Kidney (tissue), 14 donors: ENCODE data around the gene FHOD1. TPM values are rescaled to one million over a fixed set of nuclear protein-coding genes. Genes with fewer than 3 reads are reported as not detected.

Source experiments
- DNase-seq, 5 donors: peaks; one replicate each; pipeline ENCODE4 v3.0.0-alpha.2; 2013 to 2020
- FAIRE-seq: peaks from 2 replicates; lab custom pipeline; 2012; peaks lifted over from hg19 to GRCh38; lab: Jason Lieb, UNC
- H3K27ac ChIP-seq, 2 donors: one replicate each; pipeline ENCODE4 v1.7.0; 2013; ENCODE audit warnings: low read depth in 2 of 2, low read length in 2 of 2, inconsistent platforms in 1 of 2
- H3K27me3 ChIP-seq: one replicate; pipeline ENCODE4 v1.7.1; 2013; ENCODE audit warnings: low read length, inconsistent platforms; ENCODE audit not compliant: control insufficient read depth, insufficient read depth
- H3K36me3 ChIP-seq, 3 donors: one replicate each; pipeline versions ENCODE4 v1.7.0 to v1.7.1; 2013; ENCODE audit warnings: low read length in 3 of 3, control low read depth in 1 of 3, inconsistent platforms in 1 of 3; ENCODE audit not compliant: insufficient read depth in 3 of 3, control insufficient read depth in 2 of 3
- H3K4me1 ChIP-seq, 3 donors: one replicate each; pipeline versions ENCODE4 v1.7.0 to v1.7.1; 2013; ENCODE audit warnings: low read length in 3 of 3, inconsistent platforms in 1 of 3, low read depth in 1 of 3; ENCODE audit not compliant: control insufficient read depth in 2 of 3, insufficient read depth in 2 of 3
- H3K4me3 ChIP-seq, 3 donors: one replicate each; pipeline versions ENCODE4 v1.7.0 to v1.8.1; 2013; ENCODE audit warnings: low read length in 3 of 3, control low read depth in 1 of 3, inconsistent platforms in 1 of 3
- H3K9ac ChIP-seq, 3 donors: one replicate each; pipeline versions ENCODE4 v1.7.0 to v1.7.1; 2013; ENCODE audit warnings: low read length in 3 of 3, control low read depth in 1 of 3, inconsistent platforms in 1 of 3
- H3K9me3 ChIP-seq, 3 donors: one replicate each; pipeline versions ENCODE4 v1.7.0 to v1.7.1; 2013; ENCODE audit warnings: low read length in 3 of 3, control low read depth in 1 of 3, inconsistent platforms in 1 of 3; ENCODE audit not compliant: control insufficient read depth in 2 of 3, insufficient read depth in 1 of 3
- intact Hi-C: fragments of 100-400 bp; cut with DNase I; formaldehyde crosslinking; loops from one replicate; pipeline ENCODE4 v1.11.1; 2022
- polyA plus RNA-seq: library from polyadenylated mRNA; stranded (reverse); fragments of 350-450 nt; fragmentation: Illumina TruSeq; extraction: RNeasy Lipid Tissue Mini Kit (QIAGEN cat#74804); gene quantifications from one replicate; pipeline ENCODE4 v1.2.3, GENCODE V29; 2014; ENCODE audit warnings: low read depth, low replicate concordance; ENCODE audit not compliant: insufficient read depth
- total RNA-seq: library from RNA; stranded (reverse); fragmentation: NEBNext Ultra II Directional; extraction: Animal tissue kit (Norgen Biotek cat#: 25700); gene quantifications from one replicate; pipeline ENCODE4 v1.2.1, GENCODE V29; 2021
- TF ChIP-seq, protein P1 (sequence below): IDR thresholded peaks from 3 replicates; pipeline ENCODE4 v1.5.1; 2012; ENCODE audit warnings: mild to moderate bottlenecking, moderate library complexity, borderline replicate concordance; ENCODE audit not compliant: insufficient read depth; ENCODE audit errors: extremely low read depth
- donor health status: control.
- donor health status: control.
- donor health status: control.
- donor health status: control.
- donor health status: control.
- donor health status: DM: yes; HTN: yes; CAD: no.
- donor health status: Normal renal cell carcinoma (clear cell type).

The FHOD1 gene
- total and polyA plus RNA-seq, 2 donors from 2014 or later: 21.0 to 30.4 TPM

DNA sequence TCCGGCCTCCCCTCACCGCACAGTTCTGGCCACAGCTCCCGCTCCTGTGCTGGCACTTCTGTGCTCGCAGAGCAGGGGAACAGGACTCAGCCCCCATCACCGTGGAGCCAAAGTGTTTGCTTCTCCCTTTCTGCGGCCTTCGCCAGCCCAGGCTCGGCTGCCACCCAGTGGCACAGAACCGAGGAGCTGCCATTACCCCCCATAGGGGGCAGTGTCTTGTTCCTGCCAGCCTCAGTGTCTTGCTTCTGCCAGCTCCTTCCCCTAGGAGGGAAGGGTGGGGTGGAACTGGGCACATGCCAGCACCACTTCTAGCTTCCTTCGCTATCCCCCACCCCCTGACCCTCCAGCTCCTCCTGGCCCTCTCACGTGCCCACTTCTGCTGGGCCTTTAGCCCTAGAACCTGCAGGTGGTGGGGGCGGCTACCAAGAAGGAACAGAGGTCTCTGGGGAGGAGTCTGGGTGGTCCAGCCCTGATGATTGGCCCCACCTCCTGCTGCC lies 49.0 kb downstream of the FHOD1 start:
- TF ChIP-seq, protein P1, sequence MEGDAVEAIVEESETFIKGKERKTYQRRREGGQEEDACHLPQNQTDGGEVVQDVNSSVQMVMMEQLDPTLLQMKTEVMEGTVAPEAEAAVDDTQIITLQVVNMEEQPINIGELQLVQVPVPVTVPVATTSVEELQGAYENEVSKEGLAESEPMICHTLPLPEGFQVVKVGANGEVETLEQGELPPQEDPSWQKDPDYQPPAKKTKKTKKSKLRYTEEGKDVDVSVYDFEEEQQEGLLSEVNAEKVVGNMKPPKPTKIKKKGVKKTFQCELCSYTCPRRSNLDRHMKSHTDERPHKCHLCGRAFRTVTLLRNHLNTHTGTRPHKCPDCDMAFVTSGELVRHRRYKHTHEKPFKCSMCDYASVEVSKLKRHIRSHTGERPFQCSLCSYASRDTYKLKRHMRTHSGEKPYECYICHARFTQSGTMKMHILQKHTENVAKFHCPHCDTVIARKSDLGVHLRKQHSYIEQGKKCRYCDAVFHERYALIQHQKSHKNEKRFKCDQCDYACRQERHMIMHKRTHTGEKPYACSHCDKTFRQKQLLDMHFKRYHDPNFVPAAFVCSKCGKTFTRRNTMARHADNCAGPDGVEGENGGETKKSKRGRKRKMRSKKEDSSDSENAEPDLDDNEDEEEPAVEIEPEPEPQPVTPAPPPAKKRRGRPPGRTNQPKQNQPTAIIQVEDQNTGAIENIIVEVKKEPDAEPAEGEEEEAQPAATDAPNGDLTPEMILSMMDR: peak; percentile 56
- no peaks in the 10 kb centered on the region for H3K9me3 ChIP-seq
- intact Hi-C loops: no loop called here
- FAIRE-seq (no peak), DNase-seq (peak in 4 of 5 donors; percentile 29 to 84 (median 56))
- peak overlapping the region; percentile 50 to 78 for H3K27ac ChIP-seq
- no peaks in the 10 kb centered on the region for H3K27me3 ChIP-seq
- H3K36me3 ChIP-seq: peaks cover 7 to 52% (median 30%) of the 10 kb centered on the region in 3 donors
- H3K4me3 ChIP-seq: peak overlapping the region in 1 of 3 donors; percentile 61
- H3K9ac ChIP-seq: peak overlapping the region in 1 of 3 donors; percentile 34
- H3K4me1 ChIP-seq: peaks cover 0 to 34% (median 28%) of the 10 kb centered on the region in 3 donors

DNA sequence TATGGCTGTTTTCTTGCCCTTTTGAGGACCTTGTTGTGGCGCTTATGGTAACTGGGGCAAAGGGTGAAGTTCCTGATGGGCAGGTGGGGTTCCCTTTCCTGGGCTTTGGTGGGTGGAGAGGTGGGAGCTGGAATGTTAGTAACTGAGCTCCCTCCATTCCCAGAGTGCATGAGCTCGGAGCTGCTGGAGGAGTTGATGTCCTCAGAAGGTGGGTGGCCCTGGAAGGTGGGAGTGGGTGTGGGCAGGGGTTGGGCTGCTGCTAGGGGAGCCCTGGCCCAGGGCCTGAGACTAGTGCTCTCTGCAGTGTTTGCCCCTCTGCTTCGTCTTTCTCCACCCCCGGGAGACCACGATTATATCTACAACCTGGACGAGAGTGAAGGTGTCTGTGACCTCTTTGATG lies 49.6 kb downstream of the FHOD1 start:
- Histone ChIP-seq H3K36me3 (peaks cover 7 to 52% (median 30%) of the 10 kb centered on the region in 3 donors), H3K27me3 (no peaks in the 10 kb centered on the region)
- intact Hi-C loops: no loop called here

DNA sequence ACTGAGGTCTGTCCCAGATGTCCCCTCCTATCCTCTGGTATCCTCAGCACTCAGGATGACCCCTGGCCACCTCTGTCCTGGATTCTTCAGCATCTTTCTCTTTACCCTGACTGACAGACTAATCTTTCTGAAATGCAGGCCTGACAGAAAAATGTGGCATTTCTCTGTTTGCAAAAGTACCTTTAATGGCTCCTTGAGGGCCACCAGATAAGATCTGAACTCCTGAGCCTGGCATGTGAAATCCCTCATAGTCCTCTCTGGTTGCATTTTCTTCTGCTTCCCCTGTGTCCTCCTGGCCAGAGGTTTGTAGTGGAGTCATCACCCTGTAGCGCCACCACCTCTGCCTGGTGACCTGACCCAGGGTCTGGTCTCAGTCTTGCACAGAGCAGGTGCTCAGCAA lies 50.4 kb downstream of the FHOD1 start:
- Histone ChIP-seq H3K9ac (no peak overlapping the region), H3K27me3 (no peaks in the 10 kb centered on the region), H3K4me3 (no peak overlapping the region), H3K9me3 (no peaks in the 10 kb centered on the region), H3K27ac (peak overlapping the region; percentile 16 to 23), H3K4me1 (peaks cover 0 to 43% (median 35%) of the 10 kb centered on the region in 3 donors), H3K36me3 (peaks cover 7 to 52% (median 30%) of the 10 kb centered on the region in 3 donors)
- TF ChIP-seq, protein P1: no peak
- intact Hi-C loops: no loop called here
- FAIRE-seq (no peak), DNase-seq (no peak)

More for the DNA sequence above, 49.6 kb downstream of the FHOD1 start:
- FAIRE-seq (no peak), DNase-seq (peak in 1 of 5 donors; percentile 48)
- Histone ChIP-seq H3K9ac (peak overlapping the region in 1 of 3 donors; percentile 34), H3K4me1 (peaks cover 0 to 40% (median 34%) of the 10 kb centered on the region in 3 donors), H3K27ac (peak overlapping the region in 1 of 2 donors; percentile 78), H3K9me3 (no peaks in the 10 kb centered on the region), H3K4me3 (no peak overlapping the region)
- TF ChIP-seq, protein P1: no peak

DNA sequence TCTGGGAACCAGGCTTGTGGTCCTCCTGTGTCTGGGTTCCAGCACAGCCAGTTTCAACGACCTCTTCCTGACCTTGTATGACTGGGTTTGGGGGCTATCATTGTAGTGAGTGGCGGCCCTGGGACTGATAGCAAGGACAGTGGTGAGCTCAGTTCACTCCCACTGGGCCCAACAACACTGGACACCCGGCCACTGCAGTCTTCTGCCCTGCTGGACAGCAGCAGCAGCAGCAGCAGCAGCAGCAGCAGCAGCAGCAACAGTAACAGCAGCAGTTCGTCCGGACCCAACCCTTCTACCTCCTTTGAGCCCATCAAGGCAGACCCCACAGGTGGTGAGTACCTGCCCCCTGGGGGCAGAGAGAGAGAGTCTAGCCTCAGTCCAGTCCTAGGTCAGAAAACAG lies 51.6 kb downstream of the FHOD1 start:
- DNase-seq: no peak
- H3K4me3 ChIP-seq: no peak overlapping the region
- TF ChIP-seq, protein P1: no peak
- no peaks in the 10 kb centered on the region for H3K27me3 ChIP-seq
- intact Hi-C loops: no loop called here
- no peak overlapping the region for H3K9ac ChIP-seq
- H3K4me1 ChIP-seq: peaks cover 0 to 49% (median 35%) of the 10 kb centered on the region in 3 donors
- H3K27ac ChIP-seq: no peak overlapping the region
- H3K9me3 ChIP-seq: no peaks in the 10 kb centered on the region
- peaks cover 7 to 48% (median 26%) of the 10 kb centered on the region in 3 donors for H3K36me3 ChIP-seq
- FAIRE-seq: no peak
